Activated T-helper 17 cell treated with anti-CD3 and anti-CD28 coated beads, Interleukin-2, amount 50 U/mL, for 72 hours (primary cell): ENCODE results near the gene UHMK1. TPM values are rescaled to one million over a fixed set of nuclear protein-coding genes. Genes with fewer than 3 reads are reported as not detected.
A peak's percentile ranks its signal among the peaks of the same experiment; 100 is the strongest.

Source experiments
- ATAC-seq: fragments of 150-1000 bp; cut with Tn5 transposase; replicated peaks from 2 replicates; pipeline ENCODE4 v1.10.0; 2021; ENCODE audit warnings: mild to moderate bottlenecking, moderate library complexity
- H3K27ac Mint-ChIP-seq: one replicate; pipeline ENCODE4 v1.8.0; 2022; ENCODE audit warnings: mixed read lengths
- H3K27me3 Mint-ChIP-seq: one replicate; pipeline ENCODE4 v1.8.0; 2022; ENCODE audit warnings: mixed read lengths
- H3K36me3 Mint-ChIP-seq: one replicate; pipeline ENCODE4 v1.8.0; 2022; ENCODE audit warnings: low read depth, mild to moderate bottlenecking, mixed read lengths
- H3K4me1 Mint-ChIP-seq: one replicate; pipeline ENCODE4 v1.8.0; 2022; ENCODE audit warnings: mixed read lengths
- H3K4me3 Mint-ChIP-seq: one replicate; pipeline ENCODE4 v1.8.0; 2022; ENCODE audit warnings: mild to moderate bottlenecking, mixed read lengths
- H3K9me3 Mint-ChIP-seq: one replicate; pipeline ENCODE4 v1.8.0; 2022; ENCODE audit warnings: mixed read lengths
- total RNA-seq, 2 donors: library from RNA; stranded (reverse); gene quantifications; one replicate each; pipeline ENCODE4 v1.2.3, GENCODE V29; 2022

The UHMK1 gene
- total RNA-seq, 2 donors from 2014 or later, result 50.1 to 57.6 TPM

DNA sequence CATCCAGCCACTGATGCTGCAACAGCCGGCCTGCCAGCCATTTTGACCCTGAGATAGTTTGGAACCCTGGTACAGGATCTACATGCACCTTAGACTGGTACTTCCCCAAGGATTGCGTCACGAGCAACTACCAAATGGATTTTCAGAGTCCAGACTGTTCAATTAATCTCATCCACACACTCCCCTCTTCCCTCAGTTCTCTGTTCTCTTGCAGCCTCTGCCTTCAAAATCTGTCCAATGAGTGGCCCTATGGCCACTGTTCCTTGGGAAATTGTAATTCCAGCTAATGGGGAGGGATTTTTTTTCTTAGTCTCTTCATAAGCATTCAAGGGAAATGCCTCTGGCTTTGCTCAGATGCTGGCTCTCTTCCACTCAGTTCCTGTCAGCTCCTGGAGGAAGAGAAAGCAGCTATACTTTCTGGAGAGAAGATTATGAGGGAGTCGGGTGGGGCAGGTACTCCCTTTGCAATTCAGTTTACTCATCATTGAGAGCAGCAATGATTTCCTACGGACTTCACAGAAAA is 44.1 kb downstream of the UHMK1 start:
- no peak overlapping the region for H3K4me3 Mint-ChIP-seq
- H3K9me3 Mint-ChIP-seq, result peaks cover 15% of the 10 kb centered on the region
- no peaks in the 10 kb centered on the region for H3K27me3 Mint-ChIP-seq
- no peaks in the 10 kb centered on the region for H3K4me1 Mint-ChIP-seq
- H3K27ac Mint-ChIP-seq, result peak overlapping the region; percentile 17
- H3K36me3 Mint-ChIP-seq, result no peaks in the 10 kb centered on the region
- ATAC-seq, result no peak

DNA sequence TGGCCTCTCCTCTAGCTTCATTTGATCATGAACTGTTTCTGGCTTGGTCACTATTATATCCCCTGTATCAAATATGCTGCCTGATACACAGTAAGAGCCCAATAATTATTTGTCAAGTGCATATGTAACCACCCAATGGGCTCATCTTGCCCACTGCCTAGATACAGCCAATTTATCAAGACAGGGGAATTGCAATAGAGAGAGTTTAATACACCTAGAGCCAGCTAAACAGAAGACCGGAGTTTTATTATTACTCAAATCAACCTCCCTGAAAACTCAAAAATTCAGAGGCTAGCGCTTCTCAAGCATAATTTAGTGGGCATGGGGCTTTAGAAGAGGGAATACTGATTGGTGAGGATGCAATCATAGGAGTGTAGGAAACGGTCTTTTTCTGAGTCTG is 45.6 kb downstream of the UHMK1 start:
- H3K36me3 Mint-ChIP-seq, result no peaks in the 10 kb centered on the region
- H3K4me3 Mint-ChIP-seq, result no peak overlapping the region
- no peaks in the 10 kb centered on the region for H3K4me1 Mint-ChIP-seq
- H3K27ac Mint-ChIP-seq, result no peak overlapping the region
- peaks cover 15% of the 10 kb centered on the region for H3K9me3 Mint-ChIP-seq
- ATAC-seq, result no peak
- H3K27me3 Mint-ChIP-seq, result no peaks in the 10 kb centered on the region

DNA sequence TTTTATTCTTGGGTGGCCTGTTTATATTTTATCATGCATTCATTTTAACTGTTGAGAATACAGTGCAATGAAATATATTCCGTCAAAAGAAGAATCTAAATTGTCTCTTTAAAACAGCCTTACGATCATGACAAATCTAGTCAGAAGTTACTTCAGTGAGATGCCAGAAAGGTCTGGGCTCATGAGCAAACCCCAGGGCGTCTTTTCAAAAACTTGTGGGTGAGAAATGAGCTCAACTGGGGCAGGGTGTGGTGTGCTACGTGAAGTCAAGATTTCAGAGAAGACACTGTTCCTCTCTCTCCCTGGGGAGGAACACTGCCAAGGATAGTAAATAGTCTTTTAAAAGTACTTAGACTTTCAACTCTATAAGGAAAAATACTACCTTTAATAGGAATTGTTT is 50.6 kb downstream of the UHMK1 start:
- no peaks in the 10 kb centered on the region for H3K4me1 Mint-ChIP-seq
- peak; percentile 50 for ATAC-seq
- H3K27me3 Mint-ChIP-seq, result no peaks in the 10 kb centered on the region
- peaks cover 3% of the 10 kb centered on the region for H3K9me3 Mint-ChIP-seq
- H3K27ac Mint-ChIP-seq, result no peak overlapping the region
- H3K4me3 Mint-ChIP-seq, result no peak overlapping the region
- H3K36me3 Mint-ChIP-seq, result no peaks in the 10 kb centered on the region

DNA sequence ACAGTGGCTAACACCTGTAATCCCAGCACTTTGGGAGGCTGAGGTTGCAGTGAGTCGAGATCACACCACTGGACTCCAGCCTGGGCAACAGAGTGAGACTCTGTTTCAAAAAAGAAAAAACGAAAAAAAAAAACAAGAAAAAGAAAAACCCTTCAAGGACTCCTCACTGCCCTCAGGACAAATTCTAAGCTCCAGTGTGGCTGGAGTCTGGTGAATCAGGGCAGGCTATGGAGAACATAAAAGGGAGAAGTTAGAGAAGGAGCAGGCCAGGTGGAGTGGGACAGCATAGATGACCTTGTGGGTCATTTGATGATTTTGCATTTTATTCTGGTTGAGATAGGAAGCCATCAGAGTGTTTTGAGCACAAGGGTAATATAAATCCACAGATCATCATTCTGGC is 51.4 kb downstream of the UHMK1 start:
- no peak for ATAC-seq
- no peaks in the 10 kb centered on the region for H3K27me3 Mint-ChIP-seq
- no peaks in the 10 kb centered on the region for H3K9me3 Mint-ChIP-seq
- no peaks in the 10 kb centered on the region for H3K36me3 Mint-ChIP-seq
- no peaks in the 10 kb centered on the region for H3K4me1 Mint-ChIP-seq
- H3K4me3 Mint-ChIP-seq, result no peak overlapping the region
- no peak overlapping the region for H3K27ac Mint-ChIP-seq

DNA sequence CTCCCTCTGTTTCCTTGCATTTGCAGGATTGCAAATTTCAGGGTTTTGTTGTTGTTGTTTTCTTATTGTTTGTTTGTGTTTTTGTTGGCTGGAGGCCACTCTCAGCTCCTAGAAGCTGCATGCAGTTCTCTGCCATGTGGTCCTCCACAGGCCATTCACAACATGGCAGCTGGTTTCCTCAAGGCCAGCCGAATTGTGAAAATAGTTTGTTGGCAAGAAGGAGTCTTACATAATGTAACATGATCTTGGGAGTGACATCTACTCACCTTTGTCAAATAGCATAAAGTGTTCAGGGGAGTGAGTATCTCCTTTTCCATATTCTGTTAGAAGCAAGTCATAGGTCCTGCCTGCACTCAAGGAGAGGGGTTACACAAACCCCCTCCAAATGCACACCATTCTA is 53.3 kb downstream of the UHMK1 start:
- no peaks in the 10 kb centered on the region for H3K4me1 Mint-ChIP-seq
- no peaks in the 10 kb centered on the region for H3K27me3 Mint-ChIP-seq
- no peak overlapping the region for H3K27ac Mint-ChIP-seq
- no peaks in the 10 kb centered on the region for H3K9me3 Mint-ChIP-seq
- H3K4me3 Mint-ChIP-seq, result no peak overlapping the region
- ATAC-seq, result no peak
- no peaks in the 10 kb centered on the region for H3K36me3 Mint-ChIP-seq

DNA sequence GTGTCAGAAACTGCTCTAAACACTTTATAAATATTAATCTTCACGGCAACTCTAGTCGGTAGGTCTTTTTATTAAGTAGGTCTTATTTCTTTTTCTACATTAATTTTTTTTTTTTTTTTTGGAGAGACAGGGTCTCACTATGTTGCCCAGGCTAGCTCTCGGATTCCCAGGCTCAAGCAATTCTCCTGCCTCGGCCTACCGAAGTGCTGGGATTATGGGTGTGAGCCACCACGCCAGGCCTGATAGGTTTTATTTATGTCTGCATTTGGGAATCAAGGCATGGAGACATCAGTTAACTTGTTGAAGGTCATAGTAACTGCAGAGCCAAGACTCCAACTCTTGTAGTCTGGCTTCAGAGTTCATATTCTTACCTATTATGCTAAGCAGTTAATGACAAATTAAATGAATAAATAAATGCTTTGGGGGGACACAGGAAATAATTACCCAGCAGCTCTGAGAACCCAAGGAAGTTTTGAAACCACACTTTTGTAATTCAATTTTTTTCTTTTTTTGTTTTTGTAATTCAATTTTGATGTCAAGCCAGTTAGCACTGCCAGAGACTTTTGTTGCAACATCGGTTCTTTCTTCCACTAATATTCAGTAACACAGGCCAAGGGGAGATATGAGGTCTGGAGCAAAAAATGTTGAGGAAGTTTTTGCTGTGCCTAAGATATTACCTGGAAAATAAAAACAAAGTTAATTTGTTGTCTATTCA is 54.5 kb downstream of the UHMK1 start:
- no peaks in the 10 kb centered on the region for H3K27me3 Mint-ChIP-seq
- H3K4me3 Mint-ChIP-seq, result no peak overlapping the region
- H3K27ac Mint-ChIP-seq, result no peak overlapping the region
- ATAC-seq, result no peak
- H3K36me3 Mint-ChIP-seq, result no peaks in the 10 kb centered on the region
- H3K4me1 Mint-ChIP-seq, result no peaks in the 10 kb centered on the region
- no peaks in the 10 kb centered on the region for H3K9me3 Mint-ChIP-seq

DNA sequence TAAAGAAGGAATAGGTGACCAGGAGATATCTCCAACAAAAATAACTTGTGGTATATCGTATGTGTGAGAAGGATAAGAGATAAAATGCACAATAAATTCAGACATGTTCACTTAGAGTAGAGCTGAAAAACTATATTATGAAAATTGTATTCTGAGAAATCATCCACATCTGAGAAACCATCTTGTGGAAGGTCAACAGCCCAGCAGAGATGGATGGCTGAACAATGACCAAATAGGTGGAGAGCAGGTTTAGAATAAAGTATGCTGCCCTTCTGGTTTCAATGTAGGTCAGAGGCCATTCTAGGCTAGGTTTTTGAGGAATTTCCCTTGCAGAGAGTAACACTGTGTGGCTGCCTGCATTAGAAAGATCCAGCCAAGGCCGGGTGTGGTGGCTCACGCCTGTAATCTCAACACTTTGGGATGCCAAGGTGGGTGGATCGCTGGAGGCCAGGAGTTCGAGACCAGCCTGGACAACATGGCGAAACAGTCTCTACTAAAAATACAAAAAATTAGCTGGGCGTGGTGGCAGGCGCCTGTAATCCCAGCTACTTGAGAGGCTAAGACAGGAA is 55.1 kb downstream of the UHMK1 start:
- H3K4me3 Mint-ChIP-seq, result no peak overlapping the region
- no peak overlapping the region for H3K27ac Mint-ChIP-seq
- no peaks in the 10 kb centered on the region for H3K4me1 Mint-ChIP-seq
- ATAC-seq, result no peak
- H3K27me3 Mint-ChIP-seq, result no peaks in the 10 kb centered on the region
- H3K36me3 Mint-ChIP-seq, result no peaks in the 10 kb centered on the region
- H3K9me3 Mint-ChIP-seq, result no peaks in the 10 kb centered on the region

DNA sequence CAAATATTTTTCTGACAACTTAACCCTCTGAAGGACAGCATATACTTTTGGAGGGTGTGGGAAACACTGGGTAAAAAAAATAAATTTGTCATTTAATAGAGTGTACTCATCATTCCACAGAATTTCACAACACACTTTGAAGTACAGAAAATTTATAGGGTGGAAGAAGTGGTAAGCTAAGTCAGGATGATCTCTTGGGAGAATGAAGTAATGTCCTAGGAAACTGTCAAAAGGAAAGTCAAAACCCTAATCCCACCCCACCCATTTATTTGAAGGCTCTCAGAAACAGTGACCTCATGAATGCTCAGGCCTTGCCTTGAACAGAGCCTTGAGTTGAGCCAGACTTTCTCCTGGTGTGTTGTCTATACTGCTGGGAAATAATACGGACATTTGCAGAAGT is 56.6 kb downstream of the UHMK1 start:
- H3K4me3 Mint-ChIP-seq, result no peak overlapping the region
- no peaks in the 10 kb centered on the region for H3K4me1 Mint-ChIP-seq
- ATAC-seq, result no peak
- no peaks in the 10 kb centered on the region for H3K36me3 Mint-ChIP-seq
- no peaks in the 10 kb centered on the region for H3K9me3 Mint-ChIP-seq
- no peaks in the 10 kb centered on the region for H3K27me3 Mint-ChIP-seq
- H3K27ac Mint-ChIP-seq, result no peak overlapping the region

DNA sequence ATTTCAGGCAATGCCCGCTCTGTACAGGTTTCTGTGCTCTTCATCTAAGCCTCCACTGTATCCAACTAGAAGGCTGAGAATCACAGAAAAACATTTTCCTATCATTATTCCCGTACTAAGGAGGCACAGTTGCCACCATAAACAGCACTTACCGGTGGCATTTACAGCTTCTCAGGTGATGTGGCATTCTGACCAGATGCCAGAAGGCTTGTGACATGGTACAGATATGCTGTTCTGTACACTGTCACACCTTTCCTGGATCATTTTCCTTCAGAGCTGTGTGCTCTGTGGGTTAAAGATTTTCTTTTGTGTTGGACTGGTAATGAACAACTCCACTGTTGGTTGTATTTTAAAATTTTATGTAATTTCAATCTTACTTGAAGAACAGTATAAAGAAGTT is 59.9 kb downstream of the UHMK1 start:
- ATAC-seq, result no peak
- H3K9me3 Mint-ChIP-seq, result no peaks in the 10 kb centered on the region
- H3K36me3 Mint-ChIP-seq, result peaks cover 5% of the 10 kb centered on the region
- H3K27ac Mint-ChIP-seq, result no peak overlapping the region
- H3K27me3 Mint-ChIP-seq, result no peaks in the 10 kb centered on the region
- no peak overlapping the region for H3K4me3 Mint-ChIP-seq
- peaks cover 7% of the 10 kb centered on the region for H3K4me1 Mint-ChIP-seq

DNA sequence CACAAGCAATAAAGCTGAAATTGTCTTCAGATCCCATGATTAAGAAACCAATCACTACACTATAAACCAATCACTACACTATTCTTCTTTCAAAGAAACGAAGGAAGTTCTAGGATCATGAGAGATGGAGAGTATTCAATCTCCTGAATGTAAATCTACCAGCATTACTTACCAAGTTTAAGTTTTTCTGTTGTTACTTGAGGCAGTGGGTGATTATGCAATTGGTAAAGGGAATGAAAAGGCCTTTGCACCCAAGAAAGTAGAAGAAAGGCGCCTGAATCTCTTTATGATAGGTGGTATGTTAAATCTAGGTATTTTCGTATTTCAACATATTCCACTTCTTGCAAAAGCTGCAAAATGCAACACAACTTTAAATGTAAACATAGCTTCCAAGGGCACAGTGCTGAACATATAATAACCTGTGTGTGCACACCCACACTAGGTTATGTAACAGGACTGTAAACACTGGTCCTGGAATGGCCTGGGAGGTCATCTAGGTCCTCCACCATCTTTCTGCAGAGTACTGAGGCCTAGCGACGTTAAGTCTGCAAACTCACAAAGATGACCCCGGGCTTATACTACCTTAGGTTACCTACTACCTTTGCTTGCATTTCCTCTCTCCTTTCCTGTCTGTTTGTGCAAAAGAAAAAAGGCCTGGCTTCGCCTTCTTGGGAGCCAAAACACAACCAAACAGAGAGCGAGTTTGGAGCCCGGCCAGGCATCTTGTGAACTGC is 62.9 kb downstream of the UHMK1 start:
- peak overlapping the region; percentile 95 for H3K4me3 Mint-ChIP-seq
- H3K9me3 Mint-ChIP-seq, result no peaks in the 10 kb centered on the region
- peaks cover 14% of the 10 kb centered on the region for H3K4me1 Mint-ChIP-seq

DNA sequence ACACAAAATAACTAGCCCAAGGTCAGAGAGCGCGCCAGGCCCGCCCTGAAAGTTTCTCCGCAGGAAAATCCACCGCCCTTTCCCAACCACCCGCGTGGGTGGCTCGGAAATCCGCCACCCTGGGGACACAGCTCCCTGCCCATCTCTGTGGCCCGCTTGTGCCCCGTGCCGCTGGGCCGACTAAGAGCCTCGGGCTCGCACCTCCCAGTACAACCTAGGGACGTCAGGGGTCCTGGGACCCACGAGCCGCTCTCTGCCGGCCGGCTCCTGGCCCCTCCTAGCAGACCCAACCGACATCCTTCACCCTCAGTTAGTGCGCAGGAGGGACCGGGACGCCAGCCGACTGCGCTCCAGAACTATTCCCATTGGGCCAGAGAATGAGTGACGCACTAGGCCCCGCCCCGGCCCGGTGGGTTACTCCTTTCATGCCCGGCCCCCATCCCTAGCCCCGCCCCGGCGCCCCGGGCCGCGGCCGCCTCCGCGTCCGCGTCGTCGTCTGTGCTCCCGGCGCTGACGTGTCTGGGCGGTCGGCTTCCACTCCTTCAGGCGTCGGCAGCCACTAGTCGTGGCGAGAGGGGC is 63.5 kb downstream of the UHMK1 start:
- ATAC-seq, result peak; percentile 97
- Mint-ChIP-seq H3K27ac (peak overlapping the region; percentile 93), H3K27me3 (no peaks in the 10 kb centered on the region), H3K36me3 (peaks cover 13% of the 10 kb centered on the region), H3K4me3 (peak overlapping the region; percentile 95), H3K9me3 (no peaks in the 10 kb centered on the region), H3K4me1 (peaks cover 14% of the 10 kb centered on the region)

More for the DNA sequence above, 62.9 kb downstream of the UHMK1 start:
- ATAC-seq, result no peak
- Mint-ChIP-seq H3K27me3 (no peaks in the 10 kb centered on the region), H3K27ac (peak overlapping the region; percentile 93), H3K36me3 (peaks cover 7% of the 10 kb centered on the region)

DNA sequence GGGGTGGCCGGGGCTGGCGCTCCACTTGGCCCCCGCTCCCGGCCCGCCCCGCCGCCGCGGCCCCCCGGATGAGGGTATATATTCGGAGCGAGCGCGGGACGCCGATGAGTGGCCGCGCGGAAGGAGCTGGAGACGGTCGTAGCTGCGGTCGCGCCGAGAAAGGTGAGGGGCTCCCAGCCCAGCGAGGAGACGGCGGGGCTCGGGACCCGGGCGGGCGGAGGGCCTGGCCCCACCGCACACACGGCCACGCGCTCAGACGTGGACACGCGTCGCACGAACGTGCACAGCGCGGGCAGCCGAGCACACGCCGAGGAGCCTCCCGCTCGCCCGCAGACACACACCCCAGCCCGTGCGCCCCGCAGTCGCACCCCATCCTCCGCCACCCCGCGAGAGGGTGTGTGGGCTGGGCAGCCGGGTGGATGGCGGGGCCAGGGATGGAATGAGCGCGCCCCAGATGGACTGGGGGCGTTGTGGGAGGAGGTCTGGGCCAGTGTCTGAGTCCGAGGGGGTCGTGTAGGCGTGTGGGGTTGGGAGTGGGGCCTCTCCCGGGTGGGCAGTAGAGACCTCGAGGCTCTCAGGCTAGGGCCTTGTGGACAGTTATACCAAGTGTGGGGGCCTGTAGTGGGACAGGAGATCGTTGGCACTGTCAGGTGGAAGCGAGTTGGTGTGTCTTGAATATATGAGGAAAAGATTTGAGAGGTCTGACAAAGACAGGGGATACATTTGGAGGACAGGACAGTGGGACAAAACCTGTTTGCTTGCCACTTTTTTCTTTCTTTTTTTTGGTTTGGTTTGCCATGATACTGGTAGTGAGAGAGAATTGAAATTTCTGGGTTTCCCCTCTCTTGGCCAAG is 64.2 kb downstream of the UHMK1 start, which contains the start of gene UAP1:
UAP1 (plus strand) TSS at position 107 of the 854 bp plus-strand sequence. CDS start 4,347 bp downstream, outside the sequence.
- H3K36me3 Mint-ChIP-seq, result peaks cover 20% of the 10 kb centered on the region
- no peaks in the 10 kb centered on the region for H3K9me3 Mint-ChIP-seq
- peak within 1 kb of the TSS; percentile 95 for H3K4me3 Mint-ChIP-seq
- peak; percentile 47 for ATAC-seq
- peaks cover 14% of the 10 kb centered on the region for H3K4me1 Mint-ChIP-seq
- H3K27me3 Mint-ChIP-seq, result no peaks in the 10 kb centered on the region
- peak within 1 kb of the TSS; percentile 93 for H3K27ac Mint-ChIP-seq

DNA sequence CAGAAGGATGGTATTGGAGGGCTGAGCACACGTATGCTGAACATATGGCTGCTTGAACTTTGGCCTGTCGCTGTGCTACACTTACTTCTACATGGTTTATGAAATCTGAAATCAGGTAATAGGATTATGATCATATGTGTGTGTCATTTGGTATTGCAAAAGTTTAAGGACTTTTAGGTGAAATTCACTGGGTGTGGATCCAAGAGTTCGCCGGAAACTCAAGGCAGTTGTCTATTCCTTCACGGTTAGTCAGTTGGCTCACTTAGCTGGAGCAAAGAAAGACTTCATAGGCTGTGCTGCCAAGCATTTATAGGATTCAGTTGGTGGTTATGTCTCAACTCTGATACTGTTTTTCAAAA is 64.8 kb downstream of the UHMK1 start:
- peaks cover 14% of the 10 kb centered on the region for H3K4me1 Mint-ChIP-seq
- H3K27me3 Mint-ChIP-seq, result no peaks in the 10 kb centered on the region
- peak overlapping the region; percentile 85 for H3K27ac Mint-ChIP-seq
- H3K36me3 Mint-ChIP-seq, result peaks cover 26% of the 10 kb centered on the region
- peak overlapping the region; percentile 95 for H3K4me3 Mint-ChIP-seq
- no peaks in the 10 kb centered on the region for H3K9me3 Mint-ChIP-seq
- no peak for ATAC-seq

DNA sequence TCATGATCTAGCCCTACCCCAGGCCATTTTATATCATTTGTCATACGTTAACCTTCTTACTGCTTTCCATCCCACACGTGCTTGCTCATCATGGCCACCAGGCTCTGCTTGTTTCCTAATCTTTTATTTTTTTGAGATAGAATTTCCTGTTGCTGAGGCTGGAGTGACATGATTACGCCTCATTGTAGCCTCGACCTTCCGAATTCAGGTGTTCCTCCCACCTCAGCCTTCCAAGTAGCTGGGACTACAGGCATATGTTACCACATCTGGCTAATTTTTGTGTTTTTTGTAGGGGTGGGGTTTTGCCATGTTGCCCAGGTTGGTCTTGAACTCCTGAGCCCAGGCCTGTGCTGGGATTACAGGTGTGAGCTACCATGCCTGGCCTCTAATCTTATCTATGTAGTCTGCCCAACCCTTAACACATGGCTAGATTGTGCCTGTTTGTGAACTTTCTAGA is 67.2 kb downstream of the UHMK1 start:
- Mint-ChIP-seq H3K36me3 (peaks cover 40% of the 10 kb centered on the region), H3K4me1 (peaks cover 14% of the 10 kb centered on the region), H3K27ac (no peak overlapping the region), H3K27me3 (no peaks in the 10 kb centered on the region), H3K9me3 (no peaks in the 10 kb centered on the region), H3K4me3 (peak overlapping the region; percentile 4)
- no peak for ATAC-seq
